GM19467 (cell line): ENCODE data around the gene PLA2R1.

Source experiments
- ATAC-seq: cut with Tn5 transposase; IDR thresholded peaks from one replicate; pipeline ENCODE4 v1.9.1; 2021; ENCODE audit warnings: mild to moderate bottlenecking, moderate library complexity; ENCODE audit not compliant: unreplicated experiment

PLA2R1 gene

GRCh38 chr2:159938395-159938794 is 124.0 kb downstream of the PLA2R1 start:
- no peak for ATAC-seq

- no peak for ATAC-seq
These were observed 125.9 kb downstream of the PLA2R1 start for GRCh38 chr2:159936471-159936870.

- peak; percentile 89 for ATAC-seq
These were observed 128.7 kb downstream of the PLA2R1 start for GRCh38 chr2:159933727-159934049.

- peak; percentile 41 for ATAC-seq
These were observed 129.2 kb downstream of the PLA2R1 start for GRCh38 chr2:159933040-159933726.

- no peak for ATAC-seq
These were observed 135.7 kb downstream of the PLA2R1 start for GRCh38 chr2:159926695-159927094.

GRCh38 chr2:159925975-159926374 is 136.4 kb downstream of the PLA2R1 start:
- no peak for ATAC-seq

- ATAC-seq = no peak
These were observed 139.9 kb downstream of the PLA2R1 start for GRCh38 chr2:159922563-159922962.

GRCh38 chr2:159921752-159922404 is 140.5 kb downstream of the PLA2R1 start:
- ATAC-seq = peak; percentile 98

GRCh38 chr2:159916511-159916910 is 145.9 kb downstream of the PLA2R1 start:
- ATAC-seq = no peak

GRCh38 chr2:159913900-159914299 is 148.5 kb downstream of the PLA2R1 start:
- ATAC-seq = no peak

GRCh38 chr2:159912580-159912979 is 149.8 kb downstream of the PLA2R1 start:
- ATAC-seq = peak; percentile 49

GRCh38 chr2:159910951-159911350 is 151.5 kb downstream of the PLA2R1 start:
- no peak for ATAC-seq

- ATAC-seq = no peak
These were observed 153.8 kb downstream of the PLA2R1 start for GRCh38 chr2:159908623-159909022.

- ATAC-seq = no peak
These were observed 154.5 kb downstream of the PLA2R1 start for GRCh38 chr2:159907909-159908308.

- no peak for ATAC-seq
These were observed 156.3 kb downstream of the PLA2R1 start for GRCh38 chr2:159905926-159906714.

- ATAC-seq = peak; percentile 45
These were observed 157.5 kb downstream of the PLA2R1 start for GRCh38 chr2:159904959-159905305.

GRCh38 chr2:159904127-159904958 is 158.1 kb downstream of the PLA2R1 start, which contains the start of gene LY75:
TSS of gene LY75 (minus strand) at chr2:159904756.
- ATAC-seq = peak; percentile 80

- ATAC-seq = peak; percentile 30
These were observed 158.8 kb downstream of the PLA2R1 start for GRCh38 chr2:159903443-159904126.

- no peak for ATAC-seq
These were observed 159.7 kb downstream of the PLA2R1 start for GRCh38 chr2:159902722-159903121.

- no peak for ATAC-seq
These were observed 162.1 kb downstream of the PLA2R1 start for GRCh38 chr2:159900343-159900742.
